Mesendoderm (in vitro differentiated cells): Measurements from ENCODE around the gene PC.
A peak's percentile ranks its signal among the peaks of the same experiment; 100 is the strongest.

Experiments used
- DNase-seq: peaks from one replicate; pipeline ENCODE4 v3.0.0; 2013
- H2AK5ac ChIP-seq: 2 replicates; pipeline ENCODE4 v1.6.1; 2013; ENCODE audit warnings: low read length, inconsistent platforms
- H2BK120ac ChIP-seq: 2 replicates; pipeline ENCODE4 v1.6.1; 2013; ENCODE audit warnings: low read depth, mild to moderate bottlenecking, low read length, moderate library complexity, mixed read lengths
- H2BK15ac ChIP-seq: replicated peaks from 2 replicates; pipeline ENCODE4 v1.6.1; 2013; ENCODE audit warnings: low read depth, mild to moderate bottlenecking, moderate library complexity
- H2BK5ac ChIP-seq: 2 replicates; pipeline ENCODE4 v1.6.1; 2013; ENCODE audit warnings: low read length, inconsistent platforms
- H3K18ac ChIP-seq: 2 replicates; pipeline ENCODE4 v1.6.1; 2013; ENCODE audit warnings: mild to moderate bottlenecking, low read length, mixed read lengths
- H3K23ac ChIP-seq: one replicate; pipeline ENCODE4 v1.6.1; 2013; ENCODE audit warnings: low read length
- H3K27ac ChIP-seq: 2 replicates; pipeline ENCODE4 v1.5.1; 2013; ENCODE audit warnings: low read depth, mild to moderate bottlenecking, inconsistent platforms, low read length, moderate library complexity
- H3K27me3 ChIP-seq: 2 replicates; pipeline ENCODE4 v1.6.1; 2013; ENCODE audit warnings: low read length, control low read depth, mild to moderate bottlenecking, inconsistent platforms; ENCODE audit not compliant: insufficient read depth, poor library complexity
- H3K36me3 ChIP-seq: 2 replicates; pipeline ENCODE4 v1.6.1; 2013; ENCODE audit warnings: low read length, inconsistent platforms; ENCODE audit not compliant: control insufficient read depth, insufficient read depth
- H3K4ac ChIP-seq: one replicate; pipeline ENCODE4 v1.6.1; 2013; ENCODE audit warnings: low read depth, mild to moderate bottlenecking, low read length, moderate library complexity
- H3K4me1 ChIP-seq: 2 replicates; pipeline ENCODE4 v1.6.1; 2013; ENCODE audit warnings: low read depth, low read length, inconsistent platforms; ENCODE audit not compliant: control insufficient read depth
- H3K4me2 ChIP-seq: 2 replicates; pipeline ENCODE4 v1.6.1; 2013; ENCODE audit warnings: low read length
- H3K4me3 ChIP-seq: 2 replicates; pipeline ENCODE4 v1.5.1; 2013; ENCODE audit warnings: mild to moderate bottlenecking, low read length
- H3K56ac ChIP-seq: one replicate; pipeline ENCODE4 v1.6.1; 2013; ENCODE audit warnings: low read length
- H3K79me1 ChIP-seq: 2 replicates; pipeline ENCODE4 v1.6.1; 2013; ENCODE audit warnings: low read length, inconsistent platforms
- H3K79me2 ChIP-seq: 2 replicates; pipeline ENCODE4 v1.6.1; 2013; ENCODE audit warnings: mild to moderate bottlenecking, low read length; ENCODE audit not compliant: control insufficient read depth, insufficient read depth
- H3K9ac ChIP-seq: 2 replicates; pipeline ENCODE4 v1.6.1; 2013; ENCODE audit warnings: low read length, inconsistent platforms
- H4K5ac ChIP-seq: one replicate; pipeline ENCODE4 v1.6.1; 2013; ENCODE audit warnings: low read length
- H4K8ac ChIP-seq: one replicate; pipeline ENCODE4 v1.6.1; 2013; ENCODE audit warnings: low read depth, mild to moderate bottlenecking, control low read depth, low read length, moderate library complexity
- WGBS: extraction: QIAGEN DNeasy Blood & Tissue Kit; methylation state at CpG from one replicate; pipeline ENCODE4 v1.1.7; 2013; ENCODE audit warnings: low lambda C conversion rate, missing lambda C conversion rate; ENCODE audit not compliant: insufficient coverage; ENCODE audit errors: extremely low coverage; 5-methylcytosine and 5-hydroxymethylcytosine counted together

Gene PC

DNA sequence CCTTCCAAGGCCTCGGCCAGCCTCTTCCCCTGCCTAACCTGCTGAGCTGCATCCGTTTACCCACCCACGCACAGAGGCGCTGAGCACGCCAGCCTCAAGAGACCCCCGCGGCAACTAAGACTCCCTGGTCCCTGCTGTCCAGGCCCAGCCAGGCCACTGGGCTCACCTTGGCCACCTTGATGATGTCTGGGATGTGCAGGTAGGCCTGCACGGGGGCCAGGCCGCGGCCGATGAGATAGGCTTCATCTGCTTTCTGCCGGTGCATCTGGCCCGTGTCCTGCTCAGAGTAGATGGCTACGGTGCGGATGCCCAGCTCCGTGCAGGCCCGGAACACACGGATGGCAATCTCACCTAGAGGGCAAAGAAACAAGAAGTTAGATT, 86.7 kb downstream of the PC start:
- Histone ChIP-seq H3K56ac (no peak overlapping the region), H2BK5ac (no peak overlapping the region), H3K4me2 (no peak overlapping the region), H3K27ac (no peak overlapping the region), H2AK5ac (no peak overlapping the region), H4K5ac (no peak overlapping the region), H3K4me1 (no peaks in the 10 kb centered on the region), H3K4me3 (no peak overlapping the region), H3K79me1 (no peaks in the 10 kb centered on the region), H3K18ac (no peak overlapping the region), H3K23ac (no peak overlapping the region), H2BK120ac (no peak overlapping the region), H3K36me3 (no peaks in the 10 kb centered on the region), H4K8ac (no peak overlapping the region), H3K9ac (no peak overlapping the region), H3K79me2 (no peaks in the 10 kb centered on the region), H3K27me3 (no peaks in the 10 kb centered on the region), H3K4ac (no peak overlapping the region), H2BK15ac (no peak overlapping the region)
- no peak for DNase-seq
- WGBS, result no CpG with 5 or more reads among the region's 18 CpGs

DNA sequence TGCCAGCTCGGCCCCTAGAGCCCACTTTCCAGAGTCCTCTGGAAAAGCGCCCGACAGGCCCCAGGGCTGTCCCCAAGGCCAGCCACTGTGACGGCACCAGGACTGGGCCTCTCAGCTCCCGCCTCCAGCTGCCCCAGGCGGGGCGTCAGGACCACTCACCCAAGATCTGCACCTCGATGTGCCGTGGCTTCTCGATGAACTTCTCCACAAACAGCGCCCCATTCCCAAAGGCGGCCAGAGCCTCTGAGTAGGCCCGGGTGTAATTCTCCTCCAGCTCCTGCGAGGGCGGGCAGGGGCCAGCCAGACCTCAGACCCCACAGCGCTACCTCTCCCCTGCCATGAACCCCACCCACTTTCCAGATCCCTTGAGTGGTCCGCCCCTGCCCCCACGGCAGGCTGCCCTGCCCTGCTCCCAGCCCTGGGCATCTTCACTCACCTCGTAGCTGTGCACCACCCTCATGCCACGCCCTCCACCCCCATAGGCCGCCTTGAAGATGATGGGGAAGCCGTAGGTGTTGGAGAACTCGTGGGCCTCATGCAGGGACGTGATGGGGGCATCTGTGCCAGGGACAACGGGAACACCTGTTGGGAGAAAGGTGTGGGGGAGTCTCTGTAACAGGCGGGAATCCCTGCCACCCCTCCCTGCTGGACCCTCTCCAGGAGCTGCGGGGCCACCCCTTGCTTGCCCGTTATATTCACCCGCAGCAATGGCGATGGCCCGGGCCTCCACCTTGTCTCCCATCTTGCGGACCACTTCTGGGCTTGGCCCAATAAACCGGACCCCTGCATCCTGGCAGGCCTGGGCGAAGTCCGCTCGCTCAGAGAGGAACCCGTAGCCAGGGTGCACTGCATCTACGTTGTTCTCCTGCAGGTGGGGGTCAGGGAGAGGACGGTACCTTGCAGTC, 87.3 kb downstream of the PC start:
- no peak overlapping the region for H3K4me2 ChIP-seq
- no CpG with 5 or more reads among the region's 39 CpGs for WGBS
- H2BK15ac ChIP-seq, result no peak overlapping the region
- no peaks in the 10 kb centered on the region for H3K79me1 ChIP-seq
- H2AK5ac ChIP-seq, result no peak overlapping the region
- no peaks in the 10 kb centered on the region for H3K36me3 ChIP-seq
- no peak overlapping the region for H2BK5ac ChIP-seq
- H2BK120ac ChIP-seq, result no peak overlapping the region
- no peak overlapping the region for H3K23ac ChIP-seq
- H3K9ac ChIP-seq, result no peak overlapping the region
- no peak overlapping the region for H4K8ac ChIP-seq
- no peak overlapping the region for H4K5ac ChIP-seq
- H3K79me2 ChIP-seq, result no peaks in the 10 kb centered on the region
- no peak overlapping the region for H3K18ac ChIP-seq
- H3K4ac ChIP-seq, result no peak overlapping the region
- no peak overlapping the region for H3K56ac ChIP-seq
- H3K4me1 ChIP-seq, result no peaks in the 10 kb centered on the region
- no peak overlapping the region for H3K27ac ChIP-seq
- H3K4me3 ChIP-seq, result no peak overlapping the region
- no peak for DNase-seq
- H3K27me3 ChIP-seq, result no peaks in the 10 kb centered on the region

DNA sequence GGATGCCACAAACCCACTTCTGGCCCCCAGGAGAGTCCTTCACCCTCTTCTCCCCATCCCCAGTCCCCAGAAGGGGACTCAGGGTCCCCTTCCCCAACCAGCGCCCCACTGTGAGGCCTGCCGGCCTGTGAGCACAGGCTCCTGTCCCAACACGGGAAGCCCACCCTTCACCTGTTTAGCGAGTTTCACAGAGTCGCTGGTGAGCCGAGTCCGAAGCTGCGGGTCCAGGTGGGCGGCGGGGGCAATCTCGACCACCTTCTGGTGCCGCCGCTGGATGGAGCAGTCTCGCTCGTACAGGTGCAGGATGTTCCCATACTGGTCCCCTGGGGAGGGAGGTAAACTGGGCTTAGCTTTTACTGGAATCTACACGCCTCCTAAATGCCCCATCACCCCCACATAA, 88.1 kb downstream of the PC start:
- Histone ChIP-seq H3K4me3 (no peak overlapping the region), H4K5ac (no peak overlapping the region), H3K18ac (no peak overlapping the region), H3K4me2 (no peak overlapping the region), H3K27ac (no peak overlapping the region), H3K23ac (no peak overlapping the region), H3K9ac (no peak overlapping the region), H3K36me3 (no peaks in the 10 kb centered on the region), H3K4ac (no peak overlapping the region), H2AK5ac (no peak overlapping the region), H3K79me1 (no peaks in the 10 kb centered on the region), H3K27me3 (no peaks in the 10 kb centered on the region), H2BK5ac (no peak overlapping the region), H2BK15ac (no peak overlapping the region), H3K56ac (no peak overlapping the region), H4K8ac (no peak overlapping the region), H2BK120ac (no peak overlapping the region), H3K4me1 (no peaks in the 10 kb centered on the region), H3K79me2 (no peaks in the 10 kb centered on the region)
- WGBS, result no CpG with 5 or more reads among the region's 16 CpGs
- no peak for DNase-seq

DNA sequence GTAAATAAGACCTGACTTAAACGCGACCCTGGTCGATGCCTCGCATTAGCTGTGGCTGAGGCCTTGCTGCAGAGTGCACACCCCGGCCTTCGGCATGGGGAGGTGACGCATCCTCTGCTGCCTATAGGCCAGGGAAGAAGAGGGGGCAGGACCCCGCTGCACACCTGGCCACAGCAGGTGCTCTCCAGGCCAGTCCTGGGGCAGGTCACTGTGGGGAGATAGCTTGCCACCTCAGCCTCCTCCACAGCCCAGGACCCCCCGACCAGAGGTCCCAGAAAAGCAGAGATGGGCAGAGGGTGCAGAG, 88.7 kb downstream of the PC start:
- H3K27ac ChIP-seq, result no peak overlapping the region
- no peak overlapping the region for H3K4me3 ChIP-seq
- H3K4ac ChIP-seq, result no peak overlapping the region
- no peaks in the 10 kb centered on the region for H3K27me3 ChIP-seq
- H3K18ac ChIP-seq, result no peak overlapping the region
- H4K5ac ChIP-seq, result no peak overlapping the region
- H2BK15ac ChIP-seq, result no peak overlapping the region
- H2BK120ac ChIP-seq, result no peak overlapping the region
- H3K9ac ChIP-seq, result no peak overlapping the region
- no peak overlapping the region for H2BK5ac ChIP-seq
- WGBS, result no CpG with 5 or more reads among the region's 9 CpGs
- no peak overlapping the region for H3K4me2 ChIP-seq
- no peaks in the 10 kb centered on the region for H3K79me2 ChIP-seq
- no peak for DNase-seq
- H3K23ac ChIP-seq, result no peak overlapping the region
- H4K8ac ChIP-seq, result no peak overlapping the region
- H3K79me1 ChIP-seq, result no peaks in the 10 kb centered on the region
- H2AK5ac ChIP-seq, result no peak overlapping the region
- no peaks in the 10 kb centered on the region for H3K4me1 ChIP-seq
- H3K56ac ChIP-seq, result no peak overlapping the region
- H3K36me3 ChIP-seq, result no peaks in the 10 kb centered on the region

DNA sequence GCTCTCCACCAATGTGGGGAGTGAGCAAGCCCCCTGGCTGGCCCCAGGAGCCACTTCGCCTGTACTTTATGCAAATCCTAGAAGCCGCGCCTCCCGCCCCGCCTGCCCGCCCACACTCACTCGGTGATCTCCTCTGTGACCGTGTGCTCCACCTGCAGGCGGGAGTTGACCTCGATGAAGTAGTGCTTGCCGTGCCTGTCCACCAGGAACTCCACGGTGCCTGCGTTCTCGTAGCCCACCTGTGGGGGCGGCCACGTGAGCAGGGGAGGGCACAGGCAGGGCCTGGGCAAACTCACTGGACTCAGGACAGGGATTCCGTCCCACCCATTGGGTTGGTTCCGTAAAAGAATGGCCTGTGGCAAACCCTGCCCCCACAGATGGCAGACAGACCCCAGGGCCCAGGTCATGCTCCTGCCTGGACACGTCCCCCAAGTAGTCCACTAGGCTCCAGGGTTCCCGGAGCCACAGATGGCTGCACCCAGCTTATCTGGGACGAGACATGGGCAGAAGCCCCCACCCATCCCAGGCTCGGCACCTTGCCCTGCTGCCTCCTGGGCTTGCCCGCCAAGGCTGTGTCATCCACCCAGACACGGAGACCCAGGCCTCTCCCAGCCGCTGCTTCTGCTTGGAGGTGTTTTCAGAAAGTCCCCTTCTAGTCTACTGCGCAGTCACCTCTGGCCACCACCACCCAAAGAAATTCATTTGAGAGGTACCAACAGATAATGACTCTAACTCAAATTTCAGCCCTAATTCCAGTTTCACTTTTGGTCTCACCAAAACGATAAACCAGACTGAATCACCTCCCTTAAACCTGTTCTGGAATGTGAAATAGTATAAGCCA, 89.2 kb downstream of the PC start:
- no peaks in the 10 kb centered on the region for H3K79me2 ChIP-seq
- no peak overlapping the region for H4K8ac ChIP-seq
- H3K4me3 ChIP-seq, result no peak overlapping the region
- peak overlapping the region; percentile 60 for H3K56ac ChIP-seq
- no peaks in the 10 kb centered on the region for H3K4me1 ChIP-seq
- H2BK15ac ChIP-seq, result no peak overlapping the region
- no peaks in the 10 kb centered on the region for H3K27me3 ChIP-seq
- no peak overlapping the region for H3K18ac ChIP-seq
- H3K23ac ChIP-seq, result no peak overlapping the region
- H2BK5ac ChIP-seq, result no peak overlapping the region
- no peak overlapping the region for H3K27ac ChIP-seq
- H3K36me3 ChIP-seq, result no peaks in the 10 kb centered on the region
- WGBS, result no CpG with 5 or more reads among the region's 27 CpGs
- no peak overlapping the region for H3K4me2 ChIP-seq
- no peaks in the 10 kb centered on the region for H3K79me1 ChIP-seq
- no peak overlapping the region for H2BK120ac ChIP-seq
- H3K4ac ChIP-seq, result no peak overlapping the region
- DNase-seq, result peak; percentile 93
- peak overlapping the region; percentile 24 for H3K9ac ChIP-seq
- no peak overlapping the region for H4K5ac ChIP-seq
- H2AK5ac ChIP-seq, result no peak overlapping the region
